Fibroblast of pulmonary artery (primary cell): ENCODE data around the gene BDKRB1.

Source experiments
- DNase-seq: peaks from one replicate; pipeline ENCODE4 v3.0.0-alpha.2; 2010; ENCODE audit warnings: low read depth
- H3K4me3 ChIP-seq: replicated peaks from 2 replicates; pipeline ENCODE4 v1.5.1; 2011; ENCODE audit warnings: low read depth, mild to moderate bottlenecking, control low read depth, low read length, moderate library complexity
- CTCF ChIP-seq: IDR thresholded peaks from 2 replicates; pipeline ENCODE4 v1.5.1; 2011; ENCODE audit warnings: mild to moderate bottlenecking, control low read depth, low read length, inconsistent platforms; ENCODE audit errors: missing control alignments

The BDKRB1 gene

GRCh38 chr14:96268431-96269358, 12.7 kb downstream of the BDKRB1 start:
- no peak overlapping the region for H3K4me3 ChIP-seq
- no peak for TF ChIP-seq CTCF
- DNase-seq: peak; percentile 92

- TF ChIP-seq CTCF: no peak
- no peak overlapping the region for H3K4me3 ChIP-seq
- no peak for DNase-seq
These were observed 13.3 kb downstream of the BDKRB1 start for GRCh38 chr14:96269359-96269710.

- no peak overlapping the region for H3K4me3 ChIP-seq
- no peak for TF ChIP-seq CTCF
- DNase-seq: peak; percentile 29
These were observed 14.8 kb downstream of the BDKRB1 start for GRCh38 chr14:96270565-96271420.

- TF ChIP-seq CTCF: no peak
These were observed 15.4 kb downstream of the BDKRB1 start for GRCh38 chr14:96271421-96271762.

GRCh38 chr14:96272777-96273473, 16.9 kb downstream of the BDKRB1 start:
- H3K4me3 ChIP-seq: no peak overlapping the region
- DNase-seq: no peak
- no peak for TF ChIP-seq CTCF

More at GRCh38 chr14:96271421-96271762, 15.4 kb downstream of the BDKRB1 start:
- DNase-seq: no peak
- no peak overlapping the region for H3K4me3 ChIP-seq

- no peak for DNase-seq
- no peak for TF ChIP-seq CTCF
- no peak overlapping the region for H3K4me3 ChIP-seq
These were observed 17.6 kb downstream of the BDKRB1 start for GRCh38 chr14:96273629-96274028.
